Measurements from ENCODE around the gene RNF212.

- no peak for TF ChIP-seq CTCF (CRISPR knock-in tag; IDR thresholded peaks at IDR 0.05)
- TF ChIP-seq SYNCRIP (IDR thresholded peaks at IDR 0.05; ENCODE audit: insufficient read depth, low read depth, low read length): no peak
- TF ChIP-seq CHD4 (IDR thresholded peaks at IDR 0.05; ENCODE audit: borderline replicate concordance, low read length): no peak
- no peak for TF ChIP-seq BCL3 (CRISPR knock-in tag; IDR thresholded peaks at IDR 0.05)
- no peak for TF ChIP-seq NRL (CRISPR knock-in tag; IDR thresholded peaks at IDR 0.05; ENCODE audit: borderline replicate concordance)
- no peak for TF ChIP-seq IRF1 (CRISPR knock-in tag; IDR thresholded peaks at IDR 0.05; ENCODE audit: low read depth)
- TF ChIP-seq ZFP1 (CRISPR knock-in tag; IDR thresholded peaks at IDR 0.05): no peak
- no peak for TF ChIP-seq MAX (IDR thresholded peaks at IDR 0.05)
- no peak for TF ChIP-seq ZNF160 (CRISPR knock-in tag; IDR thresholded peaks at IDR 0.05)
- no peak for TF ChIP-seq ZSCAN5A (CRISPR knock-in tag; IDR thresholded peaks at IDR 0.05; ENCODE audit: borderline replicate concordance)
These were observed 89.2 kb downstream of the RNF212 start for GRCh38 chr4:1023895-1024740.

All from HepG2 (cell line).